ENCODE data around the gene PERM1.

The PERM1 gene

GRCh38 chr1:966135-966703 lies 15.7 kb downstream of the PERM1 start, which contains the start of gene PLEKHN1:
PLEKHN1 (plus strand) TSS chr1:966482; CDS start chr1:966532, 50 bp downstream.
- no peak for DNase-seq (ENCODE audit: low read depth, low spot score)

- DNase-seq (ENCODE audit: low read depth, low spot score), result no peak
Observed at GRCh38 chr1:965526-966134, 16.3 kb downstream of the PERM1 start.

DNA sequence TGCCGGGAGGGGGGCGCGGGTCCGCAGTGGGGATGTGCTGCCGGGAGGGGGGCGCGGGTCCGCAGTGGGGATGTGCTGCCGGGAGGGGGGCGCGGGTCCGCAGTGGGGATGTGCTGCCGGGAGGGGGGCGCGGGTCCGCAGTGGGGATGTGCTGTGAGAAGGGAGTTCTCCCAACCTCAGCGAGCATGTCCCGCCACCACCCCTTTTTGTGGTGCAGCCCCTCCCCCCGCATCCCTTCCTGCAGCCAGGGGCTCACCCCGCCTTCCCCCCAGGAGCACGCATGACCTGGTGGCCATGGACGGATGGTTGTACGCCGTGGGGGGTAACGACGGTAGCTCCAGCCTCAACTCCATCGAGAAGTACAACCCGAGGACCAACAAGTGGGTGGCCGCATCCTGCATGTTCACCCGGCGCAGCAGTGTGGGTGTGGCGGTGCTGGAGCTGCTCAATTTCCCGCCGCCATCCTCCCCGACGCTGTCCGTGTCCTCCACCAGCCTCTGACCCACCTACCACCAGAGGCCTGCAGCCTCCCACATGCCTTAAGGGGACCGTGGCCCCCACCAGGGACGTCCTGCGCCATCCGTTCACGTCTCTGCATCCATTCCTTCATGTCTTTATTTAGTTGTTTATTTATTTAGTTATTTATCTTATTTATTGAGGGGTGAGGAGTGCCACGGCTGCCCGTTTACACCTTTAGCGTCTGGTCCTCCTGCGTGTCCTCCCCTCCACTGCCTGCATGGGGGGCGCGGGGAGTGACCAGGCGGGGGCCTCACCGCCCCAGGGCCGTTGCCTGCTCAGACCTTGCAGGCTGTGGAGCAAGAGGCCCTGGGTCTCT lies 17.0 kb downstream of the PERM1 start:
- no peak for DNase-seq (ENCODE audit: low read depth, low spot score)

- DNase-seq (ENCODE audit: low read depth, low spot score), result no peak
Observed at GRCh38 chr1:963746-964525, 18.0 kb downstream of the PERM1 start.

DNA sequence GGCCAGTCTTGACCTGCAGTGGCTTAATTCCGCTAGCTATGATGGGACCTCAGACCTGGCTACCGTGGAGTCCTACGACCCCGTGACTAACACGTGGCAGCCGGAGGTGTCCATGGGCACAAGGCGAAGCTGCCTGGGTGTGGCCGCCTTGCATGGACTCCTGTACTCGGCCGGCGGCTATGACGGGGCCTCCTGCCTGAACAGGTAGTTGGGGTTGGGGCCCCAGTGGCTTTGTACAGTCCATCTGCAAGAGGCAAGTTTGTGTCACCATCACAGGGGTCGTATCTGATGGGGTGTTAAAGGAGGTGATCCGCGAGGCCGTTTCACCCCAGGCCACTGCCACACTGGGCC lies 18.6 kb downstream of the PERM1 start:
- no peak for DNase-seq (ENCODE audit: low read depth, low spot score)

DNA sequence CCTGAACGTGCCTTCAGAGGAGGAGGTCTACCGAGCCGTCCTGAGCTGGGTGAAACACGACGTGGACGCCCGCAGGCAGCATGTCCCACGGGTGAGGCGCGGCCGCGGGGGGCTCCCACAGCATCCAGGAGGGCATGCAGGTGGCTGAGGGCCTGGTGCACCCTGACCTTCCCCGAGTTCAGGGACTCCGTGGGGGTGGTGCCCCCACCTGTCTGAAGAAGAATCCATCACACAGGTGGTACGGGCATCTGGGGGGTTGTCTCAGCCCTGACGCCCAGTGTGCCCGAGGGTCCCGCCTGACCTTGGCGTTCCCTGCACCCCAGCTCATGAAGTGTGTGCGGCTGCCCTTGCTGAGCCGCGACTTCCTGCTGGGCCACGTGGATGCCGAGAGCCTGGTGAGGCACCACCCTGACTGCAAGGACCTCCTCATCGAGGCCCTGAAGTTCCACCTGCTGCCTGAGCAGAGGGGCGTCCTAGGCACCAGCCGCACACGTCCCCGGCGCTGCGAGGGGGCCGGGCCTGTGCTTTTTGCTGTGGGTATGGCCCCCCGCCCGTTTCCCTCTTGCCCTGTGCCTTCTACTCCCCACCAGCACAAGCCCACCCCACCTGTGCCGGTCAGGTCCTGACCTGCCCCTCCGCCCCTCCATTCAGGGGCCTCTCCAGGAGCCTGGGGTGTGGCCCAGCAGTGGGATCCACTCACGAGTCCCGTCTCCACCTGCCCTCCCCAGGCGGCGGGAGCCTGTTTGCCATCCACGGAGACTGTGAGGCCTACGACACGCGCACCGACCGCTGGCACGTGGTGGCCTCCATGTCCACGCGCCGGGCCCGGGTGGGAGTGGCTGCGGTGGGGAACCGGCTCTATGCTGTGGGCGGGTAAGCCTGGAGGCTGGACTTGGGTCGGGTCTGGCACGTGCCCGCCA lies 19.3 kb downstream of the PERM1 start:
- DNase-seq (ENCODE audit: low read depth, low spot score), result no peak

DNA sequence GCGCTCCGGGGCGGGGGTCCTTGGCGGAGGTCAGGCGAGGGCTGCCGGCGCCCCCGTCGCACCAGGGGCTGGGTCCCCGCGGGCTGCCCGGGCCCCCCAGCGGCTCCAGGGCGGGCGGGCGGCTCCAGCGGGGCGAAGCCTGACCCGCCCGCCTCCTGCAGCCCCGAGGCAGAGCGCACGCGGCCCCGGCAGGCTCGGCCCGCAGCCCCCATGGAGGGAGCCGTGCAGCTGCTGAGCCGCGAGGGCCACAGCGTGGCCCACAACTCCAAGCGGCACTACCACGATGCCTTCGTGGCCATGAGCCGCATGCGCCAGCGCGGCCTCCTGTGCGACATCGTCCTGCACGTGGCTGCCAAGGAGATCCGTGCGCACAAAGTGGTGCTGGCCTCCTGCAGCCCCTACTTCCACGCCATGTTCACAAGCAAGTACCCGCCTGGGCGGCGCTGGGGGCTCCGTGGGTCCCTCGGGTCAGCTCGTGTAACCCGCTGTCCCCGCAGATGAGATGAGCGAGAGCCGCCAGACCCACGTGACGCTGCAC lies 20.7 kb downstream of the PERM1 start:
- no peak for DNase-seq (ENCODE audit: low read depth, low spot score)

- DNase-seq (ENCODE audit: low read depth, low spot score), result no peak
Observed at GRCh38 chr1:960363-961131, 21.3 kb downstream of the PERM1 start, which contains the start of gene KLHL17. KLHL17 (plus strand) TSS chr1:960584; CDS start chr1:960694, 110 bp downstream.

GRCh38 chr1:959731-960362 lies 22.0 kb downstream of the PERM1 start:
- no peak for DNase-seq (ENCODE audit: low read depth, low spot score)

- DNase-seq (ENCODE audit: low read depth, low spot score), result peak; percentile 49
Observed at GRCh38 chr1:958823-959730, 22.8 kb downstream of the PERM1 start, which contains the start of gene NOC2L. NOC2L (minus strand) TSS chr1:959256; CDS start chr1:959240, 16 bp downstream.

DNA sequence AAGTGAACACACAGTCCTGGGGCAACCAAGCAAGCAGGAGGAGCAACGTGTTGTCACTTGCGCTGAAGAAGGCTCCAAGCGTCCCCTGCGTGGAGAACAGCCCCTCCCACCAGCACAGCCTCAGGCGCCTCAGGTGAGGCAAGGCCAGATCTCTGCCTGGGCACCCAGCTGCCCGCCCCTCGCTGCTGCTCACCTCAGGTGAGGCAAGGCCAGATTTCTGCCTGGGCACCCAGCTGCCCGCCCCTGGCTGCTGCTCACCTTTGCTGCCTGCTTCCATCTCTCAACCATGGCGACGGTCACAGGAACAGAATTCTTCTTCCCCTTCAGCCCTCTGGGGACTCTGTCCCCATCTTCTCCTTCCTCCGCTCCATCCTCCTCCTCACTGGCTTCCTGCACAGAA lies 25.3 kb downstream of the PERM1 start:
- no peak for DNase-seq (ENCODE audit: low read depth, low spot score)

- DNase-seq (ENCODE audit: low read depth, low spot score), result no peak
Observed at GRCh38 chr1:955474-955873, 26.4 kb downstream of the PERM1 start.

- DNase-seq (ENCODE audit: low read depth, low spot score), result no peak
Observed at GRCh38 chr1:954927-955326, 27.0 kb downstream of the PERM1 start.

DNA sequence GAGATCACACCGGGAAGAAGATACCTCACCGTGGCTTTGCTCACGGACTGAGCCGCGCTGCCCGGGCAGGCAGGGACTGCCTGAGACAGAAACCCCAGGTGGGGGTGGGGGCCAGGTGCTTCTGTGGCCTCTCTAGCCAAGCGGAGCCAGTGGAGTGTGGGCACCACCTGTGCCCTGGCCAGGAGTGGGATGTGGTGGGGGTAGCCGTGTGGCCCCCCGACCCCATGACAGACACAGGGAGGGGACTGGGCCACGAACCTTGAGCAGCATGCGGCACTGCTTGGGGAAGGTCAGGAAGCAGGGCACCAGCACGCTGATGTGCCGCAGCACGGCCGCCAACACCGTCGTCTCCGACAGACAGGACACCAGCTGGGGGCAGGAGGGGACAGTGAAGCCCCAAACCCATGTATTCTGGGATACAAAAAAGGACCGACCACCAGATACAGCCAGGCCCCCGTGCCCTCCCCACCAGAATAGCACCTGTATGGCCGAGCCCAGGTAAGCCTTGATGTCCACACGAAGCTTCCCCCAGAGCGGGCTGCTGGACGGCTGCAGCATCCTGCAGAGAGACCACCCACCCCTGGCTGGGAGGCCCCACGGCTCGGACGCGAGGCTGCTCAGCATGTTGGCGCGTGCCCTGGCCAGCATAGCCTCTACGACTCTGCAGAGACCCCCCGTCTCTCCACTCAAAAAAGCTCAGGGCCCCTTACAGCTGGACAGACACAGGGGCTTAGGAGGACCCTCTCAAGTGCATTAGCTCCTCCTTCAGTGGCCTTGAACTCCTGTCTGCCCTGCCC lies 28.2 kb downstream of the PERM1 start:
- DNase-seq (ENCODE audit: low read depth, low spot score), result no peak

- DNase-seq (ENCODE audit: low read depth, low spot score), result no peak
Observed at GRCh38 chr1:952603-953002, 29.3 kb downstream of the PERM1 start.

DNA sequence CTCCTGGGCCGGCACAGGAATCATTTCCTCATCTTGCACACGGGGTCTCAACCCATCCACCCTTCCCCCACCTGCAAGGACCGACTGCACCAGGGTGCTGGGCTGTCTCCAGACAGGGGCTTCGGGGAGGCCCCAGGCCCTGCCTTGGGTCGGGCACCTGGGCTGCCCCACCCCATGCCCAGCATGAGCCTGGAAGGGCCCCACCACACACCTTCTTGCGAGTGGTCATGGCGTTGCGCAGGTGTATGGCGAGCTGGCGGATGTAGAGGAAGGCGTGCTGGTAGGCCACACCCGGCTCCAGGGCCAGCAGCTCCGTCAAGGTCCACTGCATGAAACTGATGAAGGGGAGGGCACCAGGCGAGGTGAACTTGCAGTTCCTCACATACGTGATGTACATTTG lies 29.7 kb downstream of the PERM1 start:
- DNase-seq (ENCODE audit: low read depth, low spot score), result no peak

- DNase-seq (ENCODE audit: low read depth, low spot score), result no peak
Observed at GRCh38 chr1:951364-951763, 30.5 kb downstream of the PERM1 start.
